ENCODE results near the gene CREBZF.

DNA sequence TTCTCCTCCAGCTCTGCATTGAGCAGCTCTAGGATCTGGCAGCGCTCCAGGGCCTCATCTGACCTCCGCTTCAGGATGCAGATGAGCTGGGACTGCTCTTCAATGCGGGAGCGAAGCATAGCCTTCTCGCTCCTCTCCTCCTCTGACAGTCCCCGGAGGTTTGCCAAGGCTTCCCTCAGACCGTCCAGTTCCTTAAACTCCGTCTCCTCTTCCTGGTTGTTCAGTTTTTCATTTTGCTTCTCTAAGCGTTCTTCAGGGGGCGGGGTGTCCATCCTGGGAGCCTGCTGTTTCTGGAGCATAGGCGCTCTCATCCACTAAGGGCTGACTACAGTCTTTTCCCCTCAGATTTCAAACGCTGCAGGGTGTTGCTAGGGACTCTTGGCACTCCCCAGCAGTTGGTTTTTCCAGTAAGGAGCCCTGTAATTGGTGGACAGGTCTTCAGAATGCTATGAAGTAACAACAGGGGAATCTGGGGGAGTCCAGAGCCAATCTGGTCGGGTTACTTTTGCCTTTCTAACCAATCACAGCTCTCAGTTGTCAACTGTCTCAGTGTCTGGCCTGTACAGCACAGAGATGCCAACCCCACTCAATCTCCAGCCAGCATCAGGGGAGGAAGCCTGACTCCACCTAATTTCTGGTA, 21.0 kb upstream of the CREBZF start, which contains the start of gene CCDC89:
- TF ChIP-seq EZH2phosphoT487 (IDR thresholded peaks at IDR 0.05; ENCODE audit: insufficient read depth, low read depth): no peak
- TF ChIP-seq EZH2 (IDR thresholded peaks at IDR 0.05; ENCODE audit: insufficient read depth, poor library complexity, severe bottlenecking): no peak

Measured in GM23248 (cell line).